OCI-LY3 (cell line): ENCODE measurements around the gene FAM181A.

Source experiments
- H2AFZ ChIP-seq: fragments of 200-600, 300-600 bp; shearing (Covaris generic); 2 replicates; pipeline ENCODE4 v1.6.0; 2014; ENCODE audit warnings: antibody characterized with exemption, low read depth, low read length
- H3K27ac ChIP-seq: fragments of 200-600, 300-600 bp; sonication (generic); 2 replicates; pipeline ENCODE4 v1.5.1; 2014; ENCODE audit warnings: mild to moderate bottlenecking, low read length, moderate library complexity, mixed read lengths
- H3K27me3 ChIP-seq: fragments of 200-600, 300-600 bp; sonication (generic); 2 replicates; pipeline ENCODE4 v1.6.1; 2014; ENCODE audit warnings: low read depth, low read length, mixed read lengths
- H3K36me3 ChIP-seq: fragments of 200-600, 300-600 bp; sonication (generic); replicated peaks from 2 replicates; pipeline ENCODE3; 2014; ENCODE audit warnings: low read depth, low read length, mixed read lengths
- H3K4me1 ChIP-seq: fragments of 300-600, 200-600 bp; sonication (generic); 2 replicates; pipeline ENCODE4 v1.6.1; 2014; ENCODE audit warnings: low read length, mixed read lengths
- H3K4me2 ChIP-seq: fragments of 200-600, 300-600 bp; sonication (generic); 2 replicates; pipeline ENCODE4 v1.6.1; 2014; ENCODE audit warnings: low read length, mixed read lengths
- H3K4me3 ChIP-seq: fragments of 300-600, 200-600 bp; sonication (generic); 2 replicates; pipeline ENCODE4 v1.5.1; 2014; ENCODE audit warnings: antibody characterized with exemption, mild to moderate bottlenecking, low read length, moderate library complexity
- H3K79me2 ChIP-seq: fragments of 300-600, 200-600 bp; shearing (Covaris generic); 2 replicates; pipeline ENCODE4 v1.6.1; 2014; ENCODE audit warnings: mild to moderate bottlenecking, low read length, mixed read lengths
- H3K9ac ChIP-seq: fragments of 300-600, 200-600 bp; shearing (Covaris generic); 2 replicates; pipeline ENCODE4 v1.6.0; 2014; ENCODE audit warnings: mild to moderate bottlenecking, low read length, moderate library complexity
- H3K9me3 ChIP-seq: fragments of 200-600, 300-600 bp; shearing (Covaris generic); 2 replicates; pipeline ENCODE4 v1.6.1; 2014; ENCODE audit warnings: low read length, mixed read lengths; ENCODE audit not compliant: insufficient read depth
- H4K20me1 ChIP-seq: fragments of 200-600, 300-600 bp; sonication (generic); 2 replicates; pipeline ENCODE4 v1.6.1; 2016; ENCODE audit warnings: low read length, mixed read lengths; ENCODE audit not compliant: insufficient read depth
- CTCF ChIP-seq: fragments of 200-600, 300-600 bp; sonication (generic); IDR thresholded peaks from 2 replicates; pipeline ENCODE4 v1.5.1; 2014; ENCODE audit warnings: antibody characterized with exemption, low read length, low read depth
- EZH2phosphoT487 ChIP-seq: fragments of 200-600 bp; shearing (Covaris generic); IDR thresholded peaks from 2 replicates; pipeline ENCODE4 v1.6.1; 2018; ENCODE audit warnings: antibody characterized with exemption, mixed run types, low read depth

Gene FAM181A

GRCh38 chr14:93893661-93894261 is 33.4 kb upstream of the FAM181A start:
- H3K9ac ChIP-seq: no peak overlapping the region
- H3K9me3 ChIP-seq: no peaks in the 10 kb centered on the region
- H3K4me3 ChIP-seq: no peak overlapping the region
- no peak overlapping the region for H2AFZ ChIP-seq
- no peak for TF ChIP-seq EZH2phosphoT487
- no peak for TF ChIP-seq CTCF
- H3K27me3 ChIP-seq: peaks cover 3% of the 10 kb centered on the region; the same call in 1 of the 2 replicates
- H3K79me2 ChIP-seq: no peaks in the 10 kb centered on the region
- no peaks in the 10 kb centered on the region for H4K20me1 ChIP-seq
- no peaks in the 10 kb centered on the region for H3K4me1 ChIP-seq
- H3K36me3 ChIP-seq: no peaks in the 10 kb centered on the region
- no peak overlapping the region for H3K4me2 ChIP-seq
- H3K27ac ChIP-seq: no peak overlapping the region

DNA sequence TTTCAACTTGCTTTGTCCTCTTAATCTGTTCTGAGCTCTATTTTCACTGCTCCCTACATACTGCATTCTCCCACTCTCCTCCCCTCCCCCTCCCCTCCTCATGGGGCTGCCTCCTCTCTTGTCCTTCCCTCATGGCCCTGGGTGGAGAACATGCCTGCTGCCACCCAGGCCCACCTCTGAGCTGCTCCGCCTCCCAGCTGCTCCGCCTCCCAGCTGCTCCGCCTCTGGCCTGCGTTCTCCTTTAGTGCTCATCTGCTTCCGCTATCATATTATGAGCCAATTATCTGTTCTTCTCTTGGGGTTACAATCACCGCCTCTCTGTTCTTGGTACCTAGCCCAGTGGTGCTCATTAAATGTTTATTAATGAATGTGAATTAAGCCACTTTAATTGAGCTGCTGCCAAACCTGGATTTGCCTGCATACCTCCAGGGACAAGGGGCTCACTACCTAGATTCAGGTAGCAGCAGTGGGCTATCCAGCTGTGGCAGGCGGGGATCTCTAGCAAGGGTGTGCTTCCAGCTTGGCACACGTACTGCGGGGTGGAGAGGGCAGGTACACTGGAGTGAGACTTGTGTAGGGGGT is 32.0 kb upstream of the FAM181A start:
- no peak overlapping the region for H3K9ac ChIP-seq
- H3K4me2 ChIP-seq: no peak overlapping the region
- H3K36me3 ChIP-seq: no peaks in the 10 kb centered on the region
- H3K27me3 ChIP-seq: 0 out of 2 replicates have a peak, but pooled peaks cover 3% of the 10 kb centered on the region
- no peaks in the 10 kb centered on the region for H3K4me1 ChIP-seq
- H3K27ac ChIP-seq: no peak overlapping the region
- H3K9me3 ChIP-seq: no peaks in the 10 kb centered on the region
- no peaks in the 10 kb centered on the region for H3K79me2 ChIP-seq
- no peak for TF ChIP-seq CTCF
- H3K4me3 ChIP-seq: no peak overlapping the region
- H4K20me1 ChIP-seq: no peaks in the 10 kb centered on the region
- H2AFZ ChIP-seq: no peak overlapping the region

GRCh38 chr14:93897476-93897845 is 29.7 kb upstream of the FAM181A start:
- H4K20me1 ChIP-seq: no peaks in the 10 kb centered on the region
- TF ChIP-seq EZH2phosphoT487 (no peak), CTCF (no peak)

DNA sequence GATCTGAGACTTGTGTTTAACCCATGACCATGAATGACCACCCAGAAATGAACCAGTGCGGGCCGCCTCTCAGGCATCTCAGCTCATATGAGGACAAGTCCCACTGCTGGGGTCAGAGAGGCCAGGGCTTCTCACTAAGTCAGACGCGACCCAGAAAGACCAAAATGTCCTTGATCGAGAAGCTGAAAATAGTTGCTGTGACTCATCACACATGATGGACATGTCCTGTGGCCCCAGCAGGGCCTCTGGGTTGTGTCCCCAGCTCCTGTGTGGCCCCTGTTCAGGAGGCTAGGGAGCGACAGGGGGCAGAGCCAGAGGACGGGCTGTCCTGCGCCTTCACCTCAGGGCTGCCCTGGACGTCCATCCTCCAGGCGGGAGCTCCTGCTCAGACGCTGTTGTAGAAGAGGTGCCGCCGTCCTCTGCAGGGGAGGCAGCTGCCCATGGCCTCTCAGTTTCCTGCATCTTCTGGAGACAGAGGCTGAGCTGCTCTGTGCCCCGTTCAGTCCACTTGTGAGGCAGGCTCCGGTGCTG is 29.0 kb upstream of the FAM181A start:
- Histone ChIP-seq H3K27me3 (0 out of 2 replicates have a peak, but pooled peaks cover 3% of the 10 kb centered on the region), H3K4me3 (no peak overlapping the region), H3K4me2 (no peak overlapping the region), H3K36me3 (no peaks in the 10 kb centered on the region), H4K20me1 (no peaks in the 10 kb centered on the region), H2AFZ (no peak overlapping the region), H3K79me2 (no peaks in the 10 kb centered on the region), H3K9me3 (no peaks in the 10 kb centered on the region), H3K9ac (no peak overlapping the region), H3K4me1 (no peaks in the 10 kb centered on the region), H3K27ac (no peak overlapping the region)
- no peak for TF ChIP-seq CTCF
- TF ChIP-seq EZH2phosphoT487: no peak

More at GRCh38 chr14:93897476-93897845, 29.7 kb upstream of the FAM181A start:
- H3K4me1 ChIP-seq: no peaks in the 10 kb centered on the region
- H3K27ac ChIP-seq: no peak overlapping the region
- no peaks in the 10 kb centered on the region for H3K36me3 ChIP-seq
- H3K9ac ChIP-seq: no peak overlapping the region
- H3K27me3 ChIP-seq: 0 out of 2 replicates have a peak, but pooled peaks cover 3% of the 10 kb centered on the region
- no peaks in the 10 kb centered on the region for H3K79me2 ChIP-seq
- no peak overlapping the region for H3K4me2 ChIP-seq
- H3K4me3 ChIP-seq: no peak overlapping the region
- H3K9me3 ChIP-seq: no peaks in the 10 kb centered on the region
- no peak overlapping the region for H2AFZ ChIP-seq
